HG02642 (cell line): ENCODE measurements around the gene GPR25.
"Not testable (repeated sequence)": the region's sequence is repeated elsewhere in the genome, so short reads cannot be mapped to it uniquely, and the experiment has no call there.

Experiments used
- ATAC-seq: cut with Tn5 transposase; IDR thresholded peaks from one replicate; pipeline ENCODE4 v1.9.1; 2021; ENCODE audit warnings: mild to moderate bottlenecking; ENCODE audit not compliant: unreplicated experiment, poor library complexity

Gene GPR25

DNA sequence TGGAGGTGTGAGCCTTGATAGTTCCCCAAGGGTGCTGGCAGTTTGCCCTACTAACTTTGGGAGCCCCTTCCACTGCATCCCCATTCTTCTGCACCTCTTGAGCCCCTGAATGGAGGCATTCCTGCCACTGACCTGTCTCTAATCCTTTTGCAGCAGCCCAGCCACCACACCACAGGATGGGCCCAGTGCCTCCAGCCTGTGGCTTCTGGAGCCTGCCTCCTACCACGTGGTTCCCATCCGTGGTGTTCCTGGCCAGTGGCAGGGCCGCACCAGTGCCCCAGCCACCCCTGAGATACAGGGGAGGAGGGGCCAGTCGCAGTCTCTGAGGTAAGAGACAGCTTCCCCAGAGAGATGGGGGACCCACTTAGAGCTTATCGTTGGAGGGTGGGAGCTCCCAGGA is 36.3 kb downstream of the GPR25 start:
- peak; percentile 9 for ATAC-seq

DNA sequence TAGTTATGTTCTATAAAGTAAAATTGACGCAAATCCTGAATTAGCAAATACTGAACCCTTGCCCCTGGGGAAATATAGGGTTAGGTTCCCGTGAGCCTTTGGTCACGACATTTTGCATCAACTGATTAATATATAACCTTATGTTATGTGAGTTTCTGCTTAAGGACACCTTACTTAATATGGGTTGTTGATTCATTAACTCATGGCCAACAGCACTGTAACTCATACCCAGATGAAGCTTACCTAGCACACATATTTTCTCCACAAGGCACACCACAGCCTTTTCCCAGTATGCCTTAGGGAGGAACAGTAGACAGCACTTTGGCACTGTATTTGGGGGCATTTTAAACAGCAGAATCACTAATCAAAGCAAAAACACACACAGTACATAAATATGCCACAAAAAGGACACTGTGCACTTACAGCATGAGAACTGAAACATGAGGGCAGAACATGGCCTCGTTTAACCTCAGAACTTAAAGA is 37.0 kb downstream of the GPR25 start:
- ATAC-seq = peak; percentile 38

DNA sequence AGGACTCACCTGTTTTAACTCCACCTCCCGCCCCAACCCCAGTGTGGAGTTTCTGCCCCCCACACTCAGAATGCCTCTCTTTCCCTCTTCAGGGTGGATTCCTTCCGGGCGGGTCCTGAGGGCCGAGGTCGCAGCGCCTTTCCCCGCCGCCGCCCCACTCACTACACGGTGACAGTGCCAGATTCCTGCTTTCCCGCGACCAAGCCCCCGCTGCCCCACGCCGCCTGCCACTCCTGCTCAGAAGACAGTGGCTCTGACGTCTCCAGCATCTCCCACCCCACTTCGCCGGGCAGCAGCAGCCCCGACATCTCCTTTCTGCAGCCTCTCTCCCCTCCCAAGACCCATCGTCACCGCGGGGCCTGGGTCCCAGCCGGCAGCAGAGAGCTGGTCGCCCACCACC is 38.6 kb downstream of the GPR25 start:
- no peak for ATAC-seq

DNA sequence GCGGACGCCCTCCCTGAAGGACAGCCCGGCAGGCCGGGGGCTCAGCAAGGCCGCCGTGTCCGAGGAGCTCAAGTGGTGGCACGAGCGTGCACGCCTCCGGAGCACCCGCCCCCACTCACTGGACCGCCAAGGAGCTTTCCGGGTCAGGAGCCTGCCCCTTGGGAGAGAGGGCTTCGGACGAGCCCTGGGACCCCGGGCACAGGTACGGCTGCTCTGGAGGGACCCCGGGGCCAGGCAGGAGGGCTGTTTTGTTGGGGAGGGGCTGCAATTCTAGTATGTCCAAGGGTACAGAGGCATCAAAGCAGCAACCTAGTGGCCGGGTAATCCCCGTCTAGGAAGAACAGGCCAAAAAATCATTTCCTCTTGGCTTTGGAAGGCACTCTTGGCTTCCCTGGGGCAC is 39.2 kb downstream of the GPR25 start:
- not testable (repeated sequence) for ATAC-seq

DNA sequence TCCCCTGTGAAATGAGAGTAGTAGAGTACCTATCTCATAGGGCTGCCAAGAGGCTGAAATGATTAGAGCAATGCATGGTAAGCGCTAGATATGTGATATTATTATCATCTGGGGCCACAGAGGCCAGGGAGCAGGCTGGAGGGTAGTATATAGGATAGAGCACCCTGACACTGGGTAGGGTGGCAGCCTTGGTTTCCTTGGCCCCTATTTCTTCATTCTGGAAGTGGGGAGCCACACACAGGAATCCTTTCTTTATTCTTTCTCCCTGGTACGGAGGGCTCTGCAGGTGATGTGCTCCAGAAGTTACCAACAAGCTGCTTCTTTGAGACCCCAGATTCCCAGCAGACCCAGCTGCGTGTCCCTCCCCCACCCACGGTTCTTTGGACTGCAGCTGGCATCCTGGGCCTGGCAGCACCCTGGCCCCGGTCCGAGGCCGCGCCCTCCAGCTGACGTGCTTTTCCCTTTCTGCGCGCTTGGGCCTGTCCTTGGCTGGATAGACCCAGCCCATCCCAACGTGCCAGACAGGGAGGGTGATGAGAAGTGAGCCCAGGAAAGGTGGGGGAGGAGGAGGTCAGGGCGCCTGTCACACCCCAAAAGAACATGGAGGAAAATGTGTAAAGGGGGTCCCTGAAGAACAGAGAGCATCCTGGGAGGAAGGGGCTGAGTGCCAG is 40.1 kb downstream of the GPR25 start:
- no peak for ATAC-seq

DNA sequence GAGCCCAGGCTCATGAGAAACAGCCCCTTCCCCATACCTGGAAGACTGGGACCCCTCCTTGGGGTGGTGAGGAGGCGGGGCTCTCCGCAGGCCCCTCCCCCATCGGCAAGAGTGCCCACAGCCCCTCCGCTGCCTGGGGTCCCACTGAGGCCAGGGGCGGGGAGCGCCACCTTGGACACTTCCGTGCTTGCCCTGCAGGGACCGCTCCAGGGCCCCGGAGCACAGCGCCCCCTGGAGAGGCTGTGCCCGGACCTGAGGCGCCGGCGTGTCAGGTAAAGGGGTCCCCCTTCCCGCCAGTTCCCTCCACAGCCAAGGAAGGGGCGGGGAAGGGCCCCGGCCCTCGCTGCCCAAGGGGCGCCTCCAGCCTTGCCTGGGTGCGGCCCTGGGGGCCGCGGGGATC is 43.4 kb downstream of the GPR25 start:
- no peak for ATAC-seq

DNA sequence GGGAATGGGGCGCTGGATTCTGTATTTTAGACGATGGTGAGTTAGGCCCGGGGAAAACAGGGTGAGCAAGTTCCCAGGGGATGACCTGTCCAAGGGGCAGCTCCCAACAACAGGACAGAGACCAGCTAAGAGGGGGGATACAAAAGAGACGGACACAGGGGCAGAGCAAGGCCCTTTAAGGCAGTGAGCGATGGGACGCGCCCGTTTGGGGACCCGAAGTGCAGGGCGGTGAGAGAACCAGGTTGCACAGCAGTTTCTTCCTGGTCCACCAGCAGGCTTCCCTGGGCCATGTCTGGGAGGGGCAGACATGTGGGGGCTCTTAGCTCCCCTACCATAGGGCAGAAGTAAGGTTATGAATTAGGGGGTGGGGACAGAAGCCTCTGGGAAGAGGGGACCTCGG is 43.9 kb downstream of the GPR25 start:
- ATAC-seq = no peak

DNA sequence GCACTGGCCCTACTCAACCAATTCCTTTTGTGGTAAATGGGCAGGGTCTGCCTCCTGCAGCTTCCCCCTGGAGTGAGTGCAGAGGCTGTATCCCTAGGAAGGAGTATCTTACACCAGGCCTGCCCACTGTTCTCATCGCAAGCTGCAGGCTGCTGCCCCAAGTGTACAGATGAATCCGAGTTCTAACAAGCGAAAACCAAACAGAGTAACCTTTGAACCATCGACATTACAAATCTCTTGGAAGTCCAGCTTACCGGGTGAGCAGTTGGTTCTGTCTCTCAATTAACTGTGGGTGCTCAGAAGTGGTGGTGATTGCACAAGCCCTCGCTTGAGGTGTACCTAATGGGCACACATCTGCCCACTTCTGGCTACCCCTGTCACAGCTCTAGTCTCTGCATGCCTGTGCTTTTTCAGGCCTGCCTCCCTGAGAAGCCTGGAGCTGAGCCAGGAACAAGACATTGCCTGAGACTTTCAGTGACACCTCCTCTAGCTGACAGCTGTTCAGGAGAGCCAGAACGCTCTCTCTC is 44.6 kb downstream of the GPR25 start:
- no peak for ATAC-seq

DNA sequence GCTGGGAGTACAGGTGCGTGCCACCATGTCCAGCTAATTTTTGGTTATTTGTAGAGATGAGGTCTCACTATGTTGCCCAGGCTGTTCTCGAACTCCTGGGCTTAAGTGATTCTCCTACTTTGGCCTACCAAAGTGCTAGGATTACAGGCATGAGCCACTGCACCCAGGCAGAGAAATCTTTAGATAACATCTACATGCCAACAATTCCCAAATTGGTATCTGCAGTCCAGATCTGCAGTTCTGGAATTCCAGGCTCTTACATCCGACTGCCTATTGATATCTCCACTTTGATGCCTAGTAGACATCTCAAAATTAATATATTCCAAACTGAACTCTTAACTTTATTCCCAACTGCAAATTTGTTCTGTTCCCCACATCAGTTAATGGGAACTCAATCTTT is 45.2 kb downstream of the GPR25 start:
- ATAC-seq = no peak

DNA sequence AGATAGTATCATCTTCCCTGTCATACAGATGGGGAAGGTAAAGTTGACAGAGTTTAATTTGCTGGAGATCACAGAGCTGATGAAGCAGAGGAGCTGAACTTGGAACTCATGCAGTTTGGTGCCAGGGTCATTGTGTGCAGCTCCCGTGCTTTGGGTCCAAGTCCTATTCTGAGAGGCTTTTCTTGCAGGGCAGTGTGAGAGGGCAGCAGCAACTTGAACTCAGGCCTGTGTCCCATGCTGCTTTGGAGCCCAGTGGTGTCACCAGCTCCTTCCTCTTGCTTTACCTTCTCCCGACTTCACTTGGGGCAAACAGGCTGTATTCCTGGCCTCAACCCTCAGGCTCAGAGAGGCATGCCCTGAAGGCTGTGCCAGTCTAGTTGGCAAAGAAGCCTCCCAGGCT is 46.6 kb downstream of the GPR25 start:
- no peak for ATAC-seq

DNA sequence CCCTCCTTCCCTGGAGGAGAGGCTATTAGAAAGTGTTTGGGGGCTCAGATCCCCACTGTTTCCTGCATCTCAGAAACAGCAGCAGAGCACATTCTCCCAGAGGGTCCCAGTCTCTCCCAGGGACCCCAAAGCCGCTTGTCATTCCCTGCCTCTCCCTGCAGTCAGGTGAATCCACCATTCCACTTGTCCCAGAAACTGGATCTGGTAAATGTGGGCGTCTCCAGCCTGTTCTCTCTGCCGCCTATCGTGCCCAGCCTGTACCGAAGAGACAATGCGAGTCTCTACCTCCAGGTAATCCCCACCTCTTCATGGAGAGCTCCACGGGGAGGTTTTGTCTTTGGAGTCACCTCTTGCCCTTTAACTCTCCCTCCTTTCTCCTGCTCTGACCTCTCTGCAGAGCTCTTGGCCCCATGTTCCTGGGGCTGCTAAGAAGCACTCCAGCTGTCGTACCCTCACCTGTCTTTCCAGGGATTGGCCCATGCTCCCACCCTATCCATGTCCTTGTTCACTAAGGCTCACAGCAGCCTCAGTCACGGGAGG is 48.9 kb downstream of the GPR25 start:
- ATAC-seq = no peak

DNA sequence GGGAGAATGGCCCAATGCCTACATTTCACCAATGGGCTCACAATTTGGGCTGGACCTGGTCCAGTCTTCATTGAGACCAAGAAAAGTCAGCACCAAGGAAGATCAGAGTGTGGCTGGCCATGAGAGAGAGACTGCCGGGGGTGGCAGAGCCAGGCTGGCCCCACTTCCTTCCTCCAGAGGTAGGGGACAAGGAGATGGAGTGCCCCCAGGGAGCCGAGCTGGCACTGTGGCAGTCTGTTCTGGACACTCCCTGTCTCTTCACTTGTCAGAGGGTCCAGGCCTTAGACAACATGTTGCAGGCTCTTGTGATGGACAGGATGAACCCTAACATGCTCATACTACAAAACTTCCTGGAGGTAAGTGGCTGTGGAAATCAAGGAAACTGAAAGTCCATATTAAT is 49.6 kb downstream of the GPR25 start:
- ATAC-seq = no peak

DNA sequence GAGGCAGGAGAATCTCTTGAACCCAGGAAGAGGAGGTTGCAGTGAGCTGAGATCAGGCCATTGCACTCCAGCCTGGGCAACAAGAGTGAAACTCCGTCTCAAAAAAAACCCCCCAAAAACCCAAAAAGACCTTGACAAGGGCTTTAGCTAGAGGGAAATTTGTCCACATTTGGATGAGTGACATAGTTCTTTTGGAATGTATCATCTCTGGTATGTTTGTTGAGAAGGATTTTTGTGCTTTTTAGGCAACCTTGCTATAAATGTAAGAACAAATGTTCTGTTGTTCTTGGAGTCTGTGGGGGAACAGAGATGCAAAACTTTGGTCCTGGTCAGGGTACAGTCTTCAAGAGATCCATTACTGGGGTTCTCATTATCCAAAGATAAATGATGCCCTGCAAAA is 50.8 kb downstream of the GPR25 start:
- ATAC-seq = no peak
